GM12874 (cell line): ENCODE results near the gene GRIK4.

Experiments used
- CTCF ChIP-seq: IDR thresholded peaks from 2 replicates; pipeline ENCODE4 v1.5.1; 2011; ENCODE audit warnings: low read depth, mild to moderate bottlenecking, control low read depth, low read length, moderate library complexity; ENCODE audit not compliant: insufficient read depth

The GRIK4 gene

GRCh38 chr11:120713296-120713695 is 201.7 kb downstream of the GRIK4 start:
- TF ChIP-seq CTCF: no peak

GRCh38 chr11:120714438-120714837 is 202.9 kb downstream of the GRIK4 start:
- TF ChIP-seq CTCF: no peak

- TF ChIP-seq CTCF: peak; percentile 71
Measured at GRCh38 chr11:120715239-120715638, 203.7 kb downstream of the GRIK4 start.

GRCh38 chr11:120717042-120717441 is 205.5 kb downstream of the GRIK4 start:
- no peak for TF ChIP-seq CTCF

- TF ChIP-seq CTCF: no peak
Measured at GRCh38 chr11:120717623-120718022, 206.1 kb downstream of the GRIK4 start.

GRCh38 chr11:120718171-120718570 is 206.6 kb downstream of the GRIK4 start:
- no peak for TF ChIP-seq CTCF

GRCh38 chr11:120719348-120719747 is 207.8 kb downstream of the GRIK4 start:
- no peak for TF ChIP-seq CTCF

GRCh38 chr11:120720760-120721159 is 209.2 kb downstream of the GRIK4 start:
- TF ChIP-seq CTCF: no peak
